ENCODE measurements around the gene SYT14.

Gene SYT14

DNA sequence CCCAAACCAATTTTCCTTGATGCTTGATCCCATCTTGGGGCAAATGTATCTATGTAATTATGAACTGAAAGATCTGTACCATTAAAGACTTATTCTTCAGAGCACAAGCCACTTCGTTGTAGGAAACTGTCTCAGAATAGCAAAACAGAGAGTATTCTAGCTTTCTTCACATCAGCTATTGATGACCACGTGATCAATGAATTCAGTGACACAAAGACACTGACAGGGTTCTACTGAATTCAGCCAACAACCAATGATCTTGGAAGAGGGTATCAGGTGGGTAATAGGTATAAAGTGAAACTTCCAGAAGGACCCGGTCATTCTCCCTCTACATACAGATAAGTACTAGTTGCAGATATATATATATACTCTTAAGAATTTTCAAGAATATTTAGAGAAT lies 260.8 kb downstream of the SYT14 start:
- FAIRE-seq: no peak
- DNase-seq (ENCODE audit: low spot score): no peak

DNA sequence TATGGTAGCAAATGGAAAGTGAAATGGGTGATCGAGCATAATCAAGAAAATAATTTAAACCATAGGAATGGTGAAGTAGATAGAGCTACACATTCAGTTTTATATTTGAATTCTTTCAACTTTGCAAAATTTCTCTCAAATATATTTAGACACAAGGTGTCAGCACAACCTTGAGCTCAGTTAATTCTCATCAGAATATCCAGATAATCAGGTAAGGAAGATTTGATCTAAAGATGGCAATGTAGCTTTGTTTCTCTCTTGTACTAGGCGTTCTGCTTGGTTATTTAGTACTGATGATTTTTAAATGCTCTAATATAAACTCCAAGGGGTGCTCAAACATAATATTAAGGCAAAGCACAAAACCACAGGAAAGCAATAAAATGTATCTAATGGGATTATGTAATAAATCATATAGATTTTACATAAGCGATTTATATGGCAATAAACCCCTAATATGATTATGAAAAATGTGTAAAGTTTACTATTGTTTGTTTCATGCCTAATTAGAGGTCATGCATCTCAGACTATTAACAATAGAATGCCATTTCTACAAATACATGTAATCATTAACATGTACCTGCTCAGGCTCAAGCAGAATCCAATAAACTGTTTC lies 262.2 kb downstream of the SYT14 start:
- DNase-seq (ENCODE audit: low spot score) (no peak), FAIRE-seq (no peak)

DNA sequence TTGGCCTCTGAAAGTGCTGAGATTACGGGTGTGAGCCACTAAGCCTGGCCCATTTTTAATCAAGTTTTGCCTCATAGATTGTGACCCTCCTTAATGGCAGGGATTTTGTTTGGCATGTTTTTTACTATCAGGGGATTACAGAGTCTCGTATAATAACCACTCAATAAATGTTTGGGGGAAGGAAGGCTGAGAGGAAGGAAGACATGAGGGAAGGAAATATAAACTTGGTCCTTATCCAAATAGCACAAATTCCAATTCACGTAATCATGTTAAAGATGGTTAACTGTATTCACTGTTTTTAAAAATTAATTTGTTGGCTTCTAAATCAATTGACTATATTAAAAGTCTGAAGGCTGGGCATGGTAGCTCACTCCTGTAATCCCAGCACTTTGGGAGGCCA lies 263.7 kb downstream of the SYT14 start:
- DNase-seq (ENCODE audit: low spot score): no peak
- no peak for FAIRE-seq

DNA sequence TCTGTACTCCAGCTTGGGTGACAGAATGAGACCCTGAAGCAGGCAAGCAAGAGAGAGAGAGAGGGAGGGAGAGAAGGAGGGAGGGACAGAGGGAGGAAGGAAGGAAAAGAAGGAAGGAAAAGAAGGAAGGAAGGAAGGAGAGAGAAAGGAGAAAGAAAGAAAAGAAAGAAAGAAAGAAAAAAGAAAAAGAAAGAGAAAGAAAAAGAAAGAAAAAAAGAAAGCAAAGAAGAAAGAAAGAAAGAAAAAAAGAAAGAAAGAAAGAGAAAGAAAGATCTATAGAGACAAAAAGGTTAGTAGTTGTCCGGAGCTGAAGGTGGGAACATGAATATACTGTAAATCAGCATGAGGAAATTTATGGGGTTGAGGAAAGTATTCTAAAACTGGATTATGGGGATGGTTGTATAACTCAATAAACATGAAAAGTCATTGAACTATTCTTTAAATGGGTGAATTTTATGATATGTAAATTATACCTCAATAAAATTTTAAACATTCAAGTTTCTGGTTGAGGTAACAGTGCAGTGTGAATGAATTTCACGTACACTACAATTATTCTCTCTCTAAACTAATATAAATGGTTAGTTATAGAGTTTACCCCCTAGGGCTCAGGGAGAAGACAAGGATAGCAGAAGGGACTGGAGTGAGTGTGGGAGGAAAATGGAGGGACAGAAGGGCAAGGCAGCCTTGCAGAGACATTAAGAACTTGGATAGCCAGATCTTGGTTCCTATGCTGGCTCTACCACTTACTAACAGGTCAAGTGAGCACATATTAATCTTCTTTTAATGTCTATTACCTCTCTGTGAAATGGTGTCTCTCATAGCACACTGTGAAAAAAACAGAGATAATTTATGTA lies 269.8 kb downstream of the SYT14 start:
- FAIRE-seq (no peak), DNase-seq (ENCODE audit: low spot score) (no peak)

DNA sequence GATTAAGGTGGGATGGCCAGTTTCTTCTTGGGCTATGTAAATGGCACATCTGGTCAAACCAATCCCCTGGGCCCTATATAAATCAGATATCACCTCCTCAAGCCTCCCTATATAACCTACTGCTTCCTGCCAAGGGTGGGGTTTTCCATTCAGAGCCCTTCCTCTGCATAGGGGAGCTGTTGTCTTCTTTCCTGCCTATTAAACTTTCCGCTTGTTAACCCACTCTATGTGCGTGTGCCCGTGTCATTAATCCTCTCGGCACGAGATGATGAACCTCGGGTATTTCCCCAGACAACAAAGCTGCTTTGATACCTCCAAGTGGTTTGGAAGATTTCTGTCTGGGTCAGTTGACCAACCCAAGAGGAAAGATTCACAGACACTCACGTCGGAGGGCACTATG lies 275.3 kb downstream of the SYT14 start:
- DNase-seq (ENCODE audit: low spot score) (no peak), FAIRE-seq (no peak)

DNA sequence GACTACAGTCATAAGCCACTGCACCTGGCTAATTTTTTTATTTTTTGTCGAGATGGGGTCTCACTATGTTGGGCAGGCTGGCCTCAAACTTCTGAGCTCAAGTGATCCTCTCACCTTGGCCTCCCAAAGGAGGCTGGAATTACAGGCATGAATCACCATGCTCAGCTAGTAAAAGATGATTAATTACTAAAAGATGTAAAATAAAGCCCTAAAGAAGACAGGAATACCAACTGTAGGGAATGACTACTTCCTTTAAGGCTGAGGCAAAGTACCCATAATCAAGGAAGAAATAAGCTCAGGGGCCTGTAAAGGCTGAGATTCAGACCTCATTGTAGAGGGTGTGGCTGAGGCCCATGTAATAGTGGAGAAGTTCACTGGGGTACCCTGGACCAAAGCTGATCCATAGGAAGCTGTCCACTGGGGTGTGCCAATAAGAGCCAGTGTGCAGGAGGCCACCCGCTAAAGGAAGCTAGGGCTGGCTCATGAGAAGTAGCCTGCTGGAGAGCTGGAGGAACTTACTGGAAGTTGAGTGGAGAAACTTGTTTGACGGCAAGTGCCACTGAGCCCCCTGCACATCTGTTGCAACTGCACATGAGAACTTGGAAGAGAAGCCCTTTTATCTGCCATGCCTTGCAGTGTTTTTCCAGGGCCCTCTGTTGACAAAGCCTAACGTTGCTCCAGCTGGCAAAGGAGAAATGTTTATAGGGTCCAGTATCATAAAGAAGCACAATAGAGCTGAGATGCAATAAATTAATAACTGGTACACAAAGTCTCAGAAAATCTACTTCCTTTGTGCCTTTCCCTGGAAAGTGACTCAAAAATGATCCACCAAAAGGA lies 276.8 kb downstream of the SYT14 start:
- no peak for FAIRE-seq

DNA sequence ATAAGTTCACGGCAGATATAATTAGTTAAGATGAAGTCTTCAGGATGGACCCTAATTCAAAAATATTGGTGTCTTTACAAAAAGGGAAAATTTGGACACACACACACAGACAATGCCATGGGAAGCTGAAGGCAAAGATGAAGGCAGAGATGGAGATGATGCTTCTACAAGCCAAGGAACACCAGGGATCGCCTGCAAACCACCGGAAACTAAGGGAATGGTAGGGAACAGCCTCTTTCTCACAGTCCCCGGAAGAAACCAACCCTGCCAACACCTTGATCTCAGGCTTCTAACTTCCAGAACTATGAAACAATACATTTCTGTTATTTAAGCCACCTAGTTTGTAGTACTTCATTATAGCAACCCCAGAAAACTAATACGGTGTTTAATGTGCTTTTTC lies 279.5 kb downstream of the SYT14 start:
- FAIRE-seq: no peak
- no peak for DNase-seq (ENCODE audit: low spot score)

More for the DNA sequence above, 276.8 kb downstream of the SYT14 start:
- no peak for DNase-seq (ENCODE audit: low spot score)

DNA sequence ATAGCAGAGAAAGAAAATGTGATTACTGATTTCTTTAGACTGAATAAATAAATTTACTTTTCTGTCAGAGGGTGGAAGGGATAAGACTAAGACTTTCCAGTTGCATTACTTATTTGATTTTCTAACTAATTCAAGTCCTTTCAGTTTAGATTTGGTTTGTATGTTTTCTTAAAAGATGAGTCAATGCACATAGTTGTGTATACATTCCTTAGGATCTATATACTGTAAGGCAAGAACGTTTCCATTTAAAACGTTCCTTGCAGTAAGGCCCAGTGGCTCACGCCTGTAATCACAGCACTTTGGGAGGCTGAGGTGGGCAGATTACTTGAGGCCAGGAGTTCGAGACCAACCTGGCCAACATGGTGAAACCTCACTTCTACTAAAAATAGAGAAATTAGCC lies 280.0 kb downstream of the SYT14 start:
- no peak for DNase-seq (ENCODE audit: low spot score)
- no peak for FAIRE-seq

Measured in urothelium cell line (cell line).